HL-60 (cell line): ENCODE data around the gene GTF2H3.

Source experiments
- DNase-seq, 2 experiments: peaks; one replicate each; pipeline ENCODE4 v3.0.0-alpha.2; 2010 to 2020; ENCODE audit warnings: low read depth in 1 of 2, low spot score in 1 of 2
- H3K27ac ChIP-seq: fragments of 250-450 bp; sonication (Bioruptor Pico); replicated peaks from 2 replicates; pipeline ENCODE4 v1.5.1; 2020; ENCODE audit warnings: mild to moderate bottlenecking, moderate library complexity
- H3K27me3 ChIP-seq: fragments of 250-450 bp; sonication (Bioruptor Pico); 2 replicates; pipeline ENCODE4 v1.5.1; 2021; ENCODE audit warnings: mild to moderate bottlenecking, moderate library complexity; ENCODE audit not compliant: insufficient read depth, poor library complexity, severe bottlenecking
- H3K4me3 ChIP-seq: replicated peaks from 2 replicates; pipeline ENCODE4 v1.5.1; 2011; ENCODE audit warnings: mild to moderate bottlenecking, control low read depth, low read length; ENCODE audit not compliant: insufficient read depth
- CTCF ChIP-seq: IDR thresholded peaks from one replicate; pipeline ENCODE4 v1.5.1; 2011; ENCODE audit warnings: low read length, control low read depth, inconsistent platforms; ENCODE audit not compliant: insufficient read depth
- GABPA ChIP-seq: IDR thresholded peaks from 2 replicates; pipeline ENCODE4 v1.6.1; 2012; ENCODE audit warnings: low read depth
- POLR2AphosphoS5 ChIP-seq: IDR thresholded peaks from 2 replicates; pipeline ENCODE4 v1.6.1; 2012; ENCODE audit warnings: low read depth
- SPI1 ChIP-seq: IDR thresholded peaks from 2 replicates; pipeline ENCODE4 v1.6.1; 2012; ENCODE audit warnings: low read depth, mild to moderate bottlenecking, borderline replicate concordance
- TF ChIP-seq, protein P1 (sequence below): IDR thresholded peaks from 2 replicates; pipeline ENCODE4 v1.6.1; 2012; ENCODE audit warnings: low read depth; ENCODE audit not compliant: insufficient replicate concordance

Gene GTF2H3

DNA sequence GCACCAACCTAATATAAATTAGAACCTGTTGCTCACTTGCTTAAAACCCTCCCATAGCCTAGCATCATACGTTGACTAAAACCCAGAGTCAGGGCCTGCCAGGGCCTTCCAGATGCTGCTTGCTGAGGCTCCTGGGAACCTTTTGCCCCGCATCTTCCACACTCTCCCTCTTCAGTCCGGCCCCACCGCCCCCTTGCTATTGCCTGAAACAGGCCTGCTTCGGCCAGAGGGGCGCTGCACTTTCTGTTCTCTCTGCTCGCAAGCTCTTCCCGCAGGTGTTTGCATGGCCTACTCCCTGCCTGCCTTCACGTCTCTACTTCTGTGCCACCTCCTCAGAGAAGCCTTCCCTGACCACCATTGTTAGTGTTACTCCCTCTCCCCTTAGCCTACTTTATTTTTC lies 23.6 kb downstream of the GTF2H3 start:
- DNase-seq, result no peak
- H3K4me3 ChIP-seq, result no peak overlapping the region

GRCh38 chr12:123659996-123660727 lies 26.5 kb downstream of the GTF2H3 start:
- no peak for DNase-seq
- Histone ChIP-seq H3K27me3 (no peaks in the 10 kb centered on the region), H3K4me3 (no peak overlapping the region), H3K27ac (no peak overlapping the region)
- no peak for TF ChIP-seq CTCF
- TF ChIP-seq, protein P1, sequence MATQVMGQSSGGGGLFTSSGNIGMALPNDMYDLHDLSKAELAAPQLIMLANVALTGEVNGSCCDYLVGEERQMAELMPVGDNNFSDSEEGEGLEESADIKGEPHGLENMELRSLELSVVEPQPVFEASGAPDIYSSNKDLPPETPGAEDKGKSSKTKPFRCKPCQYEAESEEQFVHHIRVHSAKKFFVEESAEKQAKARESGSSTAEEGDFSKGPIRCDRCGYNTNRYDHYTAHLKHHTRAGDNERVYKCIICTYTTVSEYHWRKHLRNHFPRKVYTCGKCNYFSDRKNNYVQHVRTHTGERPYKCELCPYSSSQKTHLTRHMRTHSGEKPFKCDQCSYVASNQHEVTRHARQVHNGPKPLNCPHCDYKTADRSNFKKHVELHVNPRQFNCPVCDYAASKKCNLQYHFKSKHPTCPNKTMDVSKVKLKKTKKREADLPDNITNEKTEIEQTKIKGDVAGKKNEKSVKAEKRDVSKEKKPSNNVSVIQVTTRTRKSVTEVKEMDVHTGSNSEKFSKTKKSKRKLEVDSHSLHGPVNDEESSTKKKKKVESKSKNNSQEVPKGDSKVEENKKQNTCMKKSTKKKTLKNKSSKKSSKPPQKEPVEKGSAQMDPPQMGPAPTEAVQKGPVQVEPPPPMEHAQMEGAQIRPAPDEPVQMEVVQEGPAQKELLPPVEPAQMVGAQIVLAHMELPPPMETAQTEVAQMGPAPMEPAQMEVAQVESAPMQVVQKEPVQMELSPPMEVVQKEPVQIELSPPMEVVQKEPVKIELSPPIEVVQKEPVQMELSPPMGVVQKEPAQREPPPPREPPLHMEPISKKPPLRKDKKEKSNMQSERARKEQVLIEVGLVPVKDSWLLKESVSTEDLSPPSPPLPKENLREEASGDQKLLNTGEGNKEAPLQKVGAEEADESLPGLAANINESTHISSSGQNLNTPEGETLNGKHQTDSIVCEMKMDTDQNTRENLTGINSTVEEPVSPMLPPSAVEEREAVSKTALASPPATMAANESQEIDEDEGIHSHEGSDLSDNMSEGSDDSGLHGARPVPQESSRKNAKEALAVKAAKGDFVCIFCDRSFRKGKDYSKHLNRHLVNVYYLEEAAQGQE, result no peak

More for the DNA sequence above, 23.6 kb downstream of the GTF2H3 start:
- TF ChIP-seq POLR2AphosphoS5, result no peak
- TF ChIP-seq, protein P1, result no peak
- no peak for TF ChIP-seq CTCF
- no peak for TF ChIP-seq SPI1
- TF ChIP-seq GABPA, result no peak
- Histone ChIP-seq H3K27ac (no peak overlapping the region), H3K27me3 (no peaks in the 10 kb centered on the region)

- Histone ChIP-seq H3K27me3 (no peaks in the 10 kb centered on the region), H3K4me3 (no peak overlapping the region), H3K27ac (no peak overlapping the region)
- DNase-seq, result no peak
- TF ChIP-seq CTCF (no peak), SPI1 (no peak)
Observed at GRCh38 chr12:123667771-123668170, 34.1 kb downstream of the GTF2H3 start.
